ENCODE data around the gene CTSV. TPM values are rescaled to one million over a fixed set of nuclear protein-coding genes. Genes with fewer than 3 reads are reported as not detected.
"Not testable (repeated sequence)": the region's sequence is repeated elsewhere in the genome, so short reads cannot be mapped to it uniquely, and the experiment has no call there.

The CTSV gene
- total RNA-seq, 4 donors from 2014 or later = 0.58 TPM; not detected in 3

DNA sequence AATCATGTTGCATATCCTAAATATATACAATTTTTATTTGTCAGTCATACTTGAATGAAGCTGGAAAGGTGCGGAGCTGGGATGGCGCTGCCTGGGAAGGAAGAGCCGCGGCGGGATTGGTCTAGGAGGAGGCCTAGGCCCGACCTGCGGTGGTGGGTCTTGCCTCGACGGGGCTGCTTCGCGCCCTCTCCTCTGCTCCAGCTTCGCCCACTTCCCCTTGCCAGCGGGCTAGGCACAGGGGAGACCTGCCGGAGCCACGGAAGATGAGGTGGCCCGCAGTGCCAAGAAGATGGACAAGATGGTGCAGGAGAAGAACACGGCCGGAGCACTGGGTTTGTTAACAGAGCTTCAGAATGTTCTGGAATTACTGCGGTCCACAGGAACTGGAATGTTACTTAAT is 28.5 kb upstream of the CTSV start:
- no peak for ATAC-seq

DNA sequence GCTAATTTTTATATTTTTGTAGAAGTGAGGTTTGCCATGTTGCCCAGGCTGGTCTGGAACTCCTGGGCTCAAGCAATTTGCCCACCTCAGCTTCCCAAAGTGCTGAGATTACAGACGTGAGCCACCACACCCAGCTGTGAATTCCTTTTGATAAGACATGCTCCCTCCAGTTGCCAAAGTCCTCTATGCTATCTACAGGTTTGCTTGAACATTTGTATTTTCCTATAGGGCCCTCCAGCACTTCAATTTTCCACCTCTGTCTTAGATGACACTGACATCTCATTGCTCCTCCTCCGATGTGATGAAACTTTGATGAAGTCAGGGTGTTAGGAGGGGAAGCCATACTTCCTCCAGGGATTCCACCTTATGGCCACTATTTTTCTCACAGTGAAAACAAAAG is 25.2 kb upstream of the CTSV start:
- no peak for TF ChIP-seq POLR2A (IDR thresholded peaks at IDR 0.05)
- TF ChIP-seq, protein P1, sequence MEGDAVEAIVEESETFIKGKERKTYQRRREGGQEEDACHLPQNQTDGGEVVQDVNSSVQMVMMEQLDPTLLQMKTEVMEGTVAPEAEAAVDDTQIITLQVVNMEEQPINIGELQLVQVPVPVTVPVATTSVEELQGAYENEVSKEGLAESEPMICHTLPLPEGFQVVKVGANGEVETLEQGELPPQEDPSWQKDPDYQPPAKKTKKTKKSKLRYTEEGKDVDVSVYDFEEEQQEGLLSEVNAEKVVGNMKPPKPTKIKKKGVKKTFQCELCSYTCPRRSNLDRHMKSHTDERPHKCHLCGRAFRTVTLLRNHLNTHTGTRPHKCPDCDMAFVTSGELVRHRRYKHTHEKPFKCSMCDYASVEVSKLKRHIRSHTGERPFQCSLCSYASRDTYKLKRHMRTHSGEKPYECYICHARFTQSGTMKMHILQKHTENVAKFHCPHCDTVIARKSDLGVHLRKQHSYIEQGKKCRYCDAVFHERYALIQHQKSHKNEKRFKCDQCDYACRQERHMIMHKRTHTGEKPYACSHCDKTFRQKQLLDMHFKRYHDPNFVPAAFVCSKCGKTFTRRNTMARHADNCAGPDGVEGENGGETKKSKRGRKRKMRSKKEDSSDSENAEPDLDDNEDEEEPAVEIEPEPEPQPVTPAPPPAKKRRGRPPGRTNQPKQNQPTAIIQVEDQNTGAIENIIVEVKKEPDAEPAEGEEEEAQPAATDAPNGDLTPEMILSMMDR (IDR thresholded peaks at IDR 0.05 in 4 of 5, conservative IDR thresholded peaks at IDR 0.05 in 1 of 5) = no peak
- H3K36me3 ChIP-seq = no peaks in the 10 kb centered on the region
- ATAC-seq (no peak), DNase-seq (no peak)
- H3K27ac ChIP-seq = no peak overlapping the region
- intact Hi-C loops (cut with DNase I; ENCODE audit: low total_unique reads) = no loop called here
- H3K4me1 ChIP-seq = no peaks in the 10 kb centered on the region
- in situ Hi-C loops (cut with MboI; ENCODE audit: low sequenced_read_pairs in 4 of 4) = no loop called here
- H3K27me3 ChIP-seq = no peaks in the 10 kb centered on the region
- H3K9me3 ChIP-seq = no peaks in the 10 kb centered on the region
- H3K4me3 ChIP-seq = no peak overlapping the region

More for the DNA sequence above, 28.5 kb upstream of the CTSV start:
- H3K9me3 ChIP-seq = no peaks in the 10 kb centered on the region
- intact Hi-C loops (cut with DNase I; ENCODE audit: low total_unique reads) = no loop called here
- DNase-seq = no peak
- H3K4me3 ChIP-seq = no peak overlapping the region
- TF ChIP-seq POLR2A (IDR thresholded peaks at IDR 0.05) = no peak
- TF ChIP-seq, protein P1 (IDR thresholded peaks at IDR 0.05 in 4 of 5, conservative IDR thresholded peaks at IDR 0.05 in 1 of 5) = no peak
- in situ Hi-C loops (cut with MboI; ENCODE audit: low sequenced_read_pairs in 4 of 4) = no loop called here
- H3K27ac ChIP-seq = no peak overlapping the region
- no peaks in the 10 kb centered on the region for H3K4me1 ChIP-seq
- H3K36me3 ChIP-seq = no peaks in the 10 kb centered on the region
- peaks cover 0 to 5% (median 3%) of the 10 kb centered on the region in 3 donors for H3K27me3 ChIP-seq

DNA sequence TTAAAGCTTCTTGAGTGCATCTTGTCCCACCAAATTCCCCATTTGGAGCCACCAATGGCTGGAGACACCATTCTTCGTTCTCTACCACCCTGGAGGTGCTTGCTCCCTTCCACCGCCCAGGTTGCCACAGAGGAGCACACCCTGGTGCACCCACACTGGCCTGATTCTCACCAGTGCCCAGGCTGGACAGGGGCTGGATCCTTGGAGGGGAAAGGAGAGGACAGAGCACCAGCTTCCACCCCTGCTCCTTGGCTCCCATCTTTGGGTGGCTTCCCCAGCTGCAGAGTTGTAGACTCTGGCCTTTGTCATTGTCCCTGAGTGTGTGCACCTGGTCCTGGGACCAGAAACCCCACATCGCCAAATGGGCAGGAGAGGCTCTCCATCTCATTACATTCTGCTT is 21.9 kb upstream of the CTSV start:
- Histone ChIP-seq H3K4me3 (no peak overlapping the region), H3K36me3 (no peaks in the 10 kb centered on the region), H3K27me3 (no peaks in the 10 kb centered on the region), H3K4me1 (no peaks in the 10 kb centered on the region), H3K9me3 (no peaks in the 10 kb centered on the region), H3K27ac (no peak overlapping the region)
- no peak for TF ChIP-seq POLR2A (IDR thresholded peaks at IDR 0.05)
- TF ChIP-seq, protein P1 (IDR thresholded peaks at IDR 0.05 in 4 of 5, conservative IDR thresholded peaks at IDR 0.05 in 1 of 5) = no peak
- in situ Hi-C loops (cut with MboI; ENCODE audit: low sequenced_read_pairs in 4 of 4) = no loop called here
- DNase-seq (no peak), ATAC-seq (no peak)
- intact Hi-C loops (cut with DNase I; ENCODE audit: low total_unique reads) = no loop called here

DNA sequence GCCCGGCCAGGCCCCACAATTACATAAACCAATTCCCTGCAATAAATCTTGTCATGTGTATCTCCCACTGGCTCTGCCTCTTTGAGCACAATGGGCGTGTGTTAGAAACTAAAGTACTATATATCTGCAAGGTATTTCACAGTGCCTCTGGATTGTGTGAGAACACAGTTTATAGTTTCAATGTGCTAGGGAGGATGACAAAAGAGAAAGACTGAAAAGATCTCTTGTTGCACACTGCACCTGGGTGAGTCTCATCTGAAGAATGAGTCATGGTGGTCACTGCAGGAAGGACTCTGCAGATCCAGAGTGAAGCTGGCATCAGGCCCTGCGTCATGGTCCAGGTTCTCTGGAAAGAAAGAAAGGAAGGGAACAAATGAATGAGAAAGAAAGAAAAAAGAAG is 20.7 kb upstream of the CTSV start:
- Histone ChIP-seq H3K4me1 (no peaks in the 10 kb centered on the region), H3K9me3 (no peaks in the 10 kb centered on the region), H3K27ac (no peak overlapping the region), H3K4me3 (no peak overlapping the region), H3K27me3 (no peaks in the 10 kb centered on the region), H3K36me3 (no peaks in the 10 kb centered on the region)
- no peak for DNase-seq
- in situ Hi-C loops (cut with MboI; ENCODE audit: low sequenced_read_pairs in 4 of 4) = no loop called here
- ATAC-seq = no peak
- no peak for TF ChIP-seq POLR2A (IDR thresholded peaks at IDR 0.05)
- TF ChIP-seq, protein P1 (IDR thresholded peaks at IDR 0.05 in 4 of 5, conservative IDR thresholded peaks at IDR 0.05 in 1 of 5) = no peak
- intact Hi-C loops (cut with DNase I; ENCODE audit: low total_unique reads) = no loop called here

DNA sequence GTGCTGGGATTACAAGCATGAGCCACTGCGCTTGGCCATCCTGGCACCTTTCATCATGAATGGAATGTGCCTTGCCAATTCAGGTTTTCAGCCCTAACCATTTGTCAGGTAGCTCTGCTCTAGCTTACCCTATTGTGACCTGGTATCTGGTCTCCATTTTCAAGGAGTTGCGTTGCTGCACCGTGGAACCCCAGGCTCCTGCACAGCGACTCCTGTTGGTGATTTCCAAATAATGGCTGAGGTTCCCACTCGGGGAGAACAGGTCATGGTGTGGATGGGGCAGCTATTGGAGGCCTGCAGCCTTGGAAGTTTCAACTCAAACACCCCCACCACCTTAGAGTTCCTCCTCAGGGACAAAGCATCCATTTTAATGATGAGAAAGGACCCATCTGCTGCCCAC is 18.7 kb upstream of the CTSV start:
- Histone ChIP-seq H3K4me1 (no peaks in the 10 kb centered on the region), H3K4me3 (no peak overlapping the region), H3K36me3 (no peaks in the 10 kb centered on the region), H3K27ac (no peak overlapping the region), H3K9me3 (no peaks in the 10 kb centered on the region), H3K27me3 (peaks cover 0 to 6% (median 3%) of the 10 kb centered on the region in 3 donors)
- in situ Hi-C loops (cut with MboI; ENCODE audit: low sequenced_read_pairs in 4 of 4) (no loop called here), intact Hi-C loops (cut with DNase I; ENCODE audit: low total_unique reads) (no loop called here)
- no peak for TF ChIP-seq POLR2A (IDR thresholded peaks at IDR 0.05)
- TF ChIP-seq, protein P1 (IDR thresholded peaks at IDR 0.05 in 4 of 5, conservative IDR thresholded peaks at IDR 0.05 in 1 of 5) = no peak
- no peak for DNase-seq
- no peak for ATAC-seq

DNA sequence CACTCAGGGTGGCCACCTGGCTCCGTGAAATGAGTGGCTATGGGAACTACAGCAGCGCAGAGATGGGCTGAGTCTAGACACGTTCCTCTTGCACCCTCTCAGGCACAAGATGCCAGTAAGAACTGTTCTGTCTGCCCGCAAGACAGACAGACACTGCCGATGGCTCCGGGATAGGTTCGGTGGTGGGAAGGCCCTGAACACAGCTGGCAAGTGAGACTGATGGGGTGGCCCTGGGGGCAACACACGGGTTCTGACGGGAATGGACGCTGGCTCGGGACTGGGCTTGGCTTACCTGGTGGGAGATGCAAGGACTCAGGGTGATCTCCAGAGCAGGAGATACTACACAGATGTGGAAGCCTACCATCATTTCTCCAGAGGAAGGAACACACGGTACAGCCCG is 16.9 kb upstream of the CTSV start:
- in situ Hi-C loops (cut with MboI; ENCODE audit: low sequenced_read_pairs in 4 of 4); ATAC-seq; DNase-seq; intact Hi-C loops (cut with DNase I; ENCODE audit: low total_unique reads); H3K4me3 ChIP-seq; H3K27ac ChIP-seq; H3K9me3 ChIP-seq; H3K4me1 ChIP-seq; H3K27me3 ChIP-seq; H3K36me3 ChIP-seq: not testable (repeated sequence)
